Mesodermal cell (in vitro differentiated cells): ENCODE results near the gene PREP.

Experiments
- H3K27ac ChIP-seq: 2 replicates; pipeline ENCODE4 v1.7.0; 2013; ENCODE audit warnings: mild to moderate bottlenecking, low read depth, low read length, moderate library complexity; ENCODE audit not compliant: severe bottlenecking
- H3K36me3 ChIP-seq: 2 replicates; pipeline ENCODE4 v1.7.1; 2013; ENCODE audit warnings: mild to moderate bottlenecking, low read length, moderate library complexity; ENCODE audit not compliant: control insufficient read depth, insufficient read depth
- H3K4me1 ChIP-seq: one replicate; pipeline ENCODE4 v1.7.1; 2013; ENCODE audit warnings: mild to moderate bottlenecking, low read length; ENCODE audit not compliant: insufficient read depth, control insufficient read depth, poor library complexity, severe bottlenecking
- H3K4me3 ChIP-seq: 2 replicates; pipeline ENCODE4 v1.7.0; 2013; ENCODE audit warnings: low read length, control low read depth, mild to moderate bottlenecking; ENCODE audit not compliant: insufficient read depth, poor library complexity, severe bottlenecking; ENCODE audit errors: extremely low read depth
- H3K9me3 ChIP-seq: 2 replicates; pipeline ENCODE4 v1.7.1; 2013; ENCODE audit warnings: mild to moderate bottlenecking, low read length, moderate library complexity; ENCODE audit not compliant: control insufficient read depth
- WGBS, 2 experiments: methylation state at CpG; one replicate each; pipeline ENCODE4 v1.1.5; 2013; ENCODE audit warnings: missing lambda C conversion rate in 2 of 2; ENCODE audit not compliant: insufficient coverage in 2 of 2; 5-methylcytosine and 5-hydroxymethylcytosine counted together

PREP gene

GRCh38 chr6:105294129-105294528 lies 108.8 kb downstream of the PREP start:
- no peak overlapping the region for H3K27ac ChIP-seq
- 90 to 93% methylated on average over 2 of the region's 2 CpGs for WGBS, 2 experiments

GRCh38 chr6:105292689-105293339 lies 110.1 kb downstream of the PREP start:
- Histone ChIP-seq H3K36me3 (peaks cover 40% of the 10 kb centered on the region), H3K9me3 (peaks cover 12% of the 10 kb centered on the region), H3K4me1 (no peaks in the 10 kb centered on the region), H3K27ac (no peak overlapping the region), H3K4me3 (no peak overlapping the region)
- WGBS, 2 experiments: 94 to 100% methylated on average over 2 of the region's 4 CpGs

More at GRCh38 chr6:105294129-105294528, 108.8 kb downstream of the PREP start:
- Histone ChIP-seq H3K9me3 (peaks cover 12% of the 10 kb centered on the region), H3K4me1 (no peaks in the 10 kb centered on the region), H3K36me3 (peaks cover 43% of the 10 kb centered on the region), H3K4me3 (no peak overlapping the region)

GRCh38 chr6:105291525-105291924 lies 111.4 kb downstream of the PREP start:
- H3K4me3 ChIP-seq: no peak overlapping the region
- H3K4me1 ChIP-seq: no peaks in the 10 kb centered on the region
- 83% methylated on average over 1 of the region's 1 CpG; no CpG with 5 or more reads in 1 of the 2 experiments for WGBS, 2 experiments
- H3K36me3 ChIP-seq: peaks cover 50% of the 10 kb centered on the region
- peaks cover 12% of the 10 kb centered on the region for H3K9me3 ChIP-seq
- no peak overlapping the region for H3K27ac ChIP-seq

DNA sequence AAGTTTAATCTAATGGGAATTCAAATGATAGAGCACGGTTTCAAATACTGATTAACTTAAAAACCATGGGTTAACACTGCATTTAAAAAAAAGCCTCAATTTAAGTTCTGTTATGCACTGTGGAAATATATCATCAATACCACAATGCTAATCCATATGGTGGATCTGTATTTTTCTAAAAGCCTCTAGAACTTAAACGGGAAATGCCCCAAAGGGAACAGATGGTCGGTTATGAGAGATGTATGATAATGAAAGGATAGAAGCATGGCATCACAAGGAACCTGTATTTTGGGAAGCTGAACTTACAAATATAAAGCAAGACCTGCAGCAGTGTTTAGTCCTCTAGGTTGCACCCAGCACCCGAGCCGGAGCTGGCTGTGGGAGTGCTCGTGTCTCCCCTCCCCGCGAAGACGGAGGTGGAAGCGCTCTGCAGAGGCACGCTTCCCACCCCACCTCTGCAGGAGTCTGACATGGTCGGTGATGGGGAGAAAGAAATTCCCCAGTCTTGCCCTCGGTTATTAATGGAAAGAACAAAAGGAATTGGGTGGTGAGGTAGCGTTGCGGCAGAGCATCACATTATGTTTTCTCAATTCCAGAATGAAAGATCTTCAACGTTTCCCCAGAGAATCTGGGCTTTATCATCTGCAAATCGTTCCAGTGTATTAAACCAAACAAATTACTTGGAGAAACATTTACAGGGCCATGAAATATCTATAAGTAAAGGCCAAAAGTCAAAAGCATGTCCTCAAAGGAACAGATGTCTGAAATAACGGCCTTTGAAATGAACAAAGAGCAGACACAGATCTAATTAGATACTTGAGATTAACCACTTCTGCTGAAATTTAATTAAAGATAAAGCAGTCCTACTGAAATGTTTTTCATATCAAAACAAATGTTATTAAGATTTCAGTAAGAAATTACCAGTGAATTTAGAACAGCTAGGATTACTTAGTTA lies 120.0 kb downstream of the PREP start:
- WGBS, 2 experiments: 89 to 96% methylated on average over 10 to 12 of the region's 18 CpGs
- Histone ChIP-seq H3K27ac (no peak overlapping the region), H3K9me3 (no peaks in the 10 kb centered on the region), H3K36me3 (peaks cover 75% of the 10 kb centered on the region), H3K4me3 (no peak overlapping the region), H3K4me1 (no peaks in the 10 kb centered on the region)

GRCh38 chr6:105280033-105280432 lies 122.8 kb downstream of the PREP start:
- H3K36me3 ChIP-seq: peaks cover 81% of the 10 kb centered on the region
- H3K4me3 ChIP-seq: no peak overlapping the region
- no peak overlapping the region for H3K27ac ChIP-seq
- H3K4me1 ChIP-seq: no peaks in the 10 kb centered on the region
- H3K9me3 ChIP-seq: no peaks in the 10 kb centered on the region
- WGBS, 2 experiments: 83 to 93% methylated on average over 4 to 6 of the region's 7 CpGs

DNA sequence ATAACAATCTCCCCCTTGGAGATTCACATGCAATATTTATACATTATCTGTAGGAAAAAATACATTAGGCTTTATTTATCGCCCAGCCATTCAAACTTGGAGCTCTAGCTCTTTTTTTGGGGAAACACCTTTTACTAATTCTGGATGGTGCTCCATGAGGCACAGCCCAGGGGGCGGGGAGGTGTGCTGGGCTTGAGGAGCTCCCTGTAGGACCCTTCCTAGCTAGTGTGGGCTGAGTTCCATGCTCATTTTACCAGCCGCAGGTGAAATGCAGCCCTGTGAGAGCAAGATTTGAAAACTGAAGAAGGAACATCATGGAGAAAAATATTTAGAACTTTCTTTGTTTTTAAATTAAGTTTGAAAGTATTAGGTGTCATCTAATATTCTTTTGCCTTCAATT lies 123.4 kb downstream of the PREP start:
- WGBS, 2 experiments: 85 to 86% methylated on average over 2 of the region's 3 CpGs
- no peaks in the 10 kb centered on the region for H3K9me3 ChIP-seq
- H3K27ac ChIP-seq: no peak overlapping the region
- peaks cover 78% of the 10 kb centered on the region for H3K36me3 ChIP-seq
- no peaks in the 10 kb centered on the region for H3K4me1 ChIP-seq
- H3K4me3 ChIP-seq: no peak overlapping the region

- WGBS, 2 experiments: 87 to 100% methylated on average over 1 to 3 of the region's 3 CpGs
- Histone ChIP-seq H3K4me3 (no peak overlapping the region), H3K4me1 (no peaks in the 10 kb centered on the region), H3K36me3 (peaks cover 71% of the 10 kb centered on the region), H3K9me3 (no peaks in the 10 kb centered on the region), H3K27ac (no peak overlapping the region)
These were observed 124.1 kb downstream of the PREP start for GRCh38 chr6:105278813-105279212.

GRCh38 chr6:105278035-105278434 lies 124.8 kb downstream of the PREP start:
- H3K4me3 ChIP-seq: no peak overlapping the region
- H3K36me3 ChIP-seq: peaks cover 68% of the 10 kb centered on the region
- H3K4me1 ChIP-seq: no peaks in the 10 kb centered on the region
- 94 to 96% methylated on average over 15 to 19 of the region's 20 CpGs for WGBS, 2 experiments
- H3K27ac ChIP-seq: no peak overlapping the region
- no peaks in the 10 kb centered on the region for H3K9me3 ChIP-seq

- no peak overlapping the region for H3K27ac ChIP-seq
- H3K4me3 ChIP-seq: no peak overlapping the region
- no peaks in the 10 kb centered on the region for H3K9me3 ChIP-seq
- no CpG with 5 or more reads among the region's 3 CpGs for WGBS, 2 experiments
- H3K4me1 ChIP-seq: no peaks in the 10 kb centered on the region
- peaks cover 51% of the 10 kb centered on the region for H3K36me3 ChIP-seq
These were observed 126.5 kb downstream of the PREP start for GRCh38 chr6:105276374-105276773.

GRCh38 chr6:105275542-105275941 lies 127.3 kb downstream of the PREP start:
- no peaks in the 10 kb centered on the region for H3K4me1 ChIP-seq
- no peak overlapping the region for H3K4me3 ChIP-seq
- H3K9me3 ChIP-seq: no peaks in the 10 kb centered on the region
- peaks cover 45% of the 10 kb centered on the region for H3K36me3 ChIP-seq
- no peak overlapping the region for H3K27ac ChIP-seq
- WGBS, 2 experiments: 83% methylated on average over 1 of the region's 2 CpGs; no CpG with 5 or more reads in 1 of the 2 experiments
